SH-SY5Y (cell line): ENCODE measurements around the gene AFF2.

ENCODE experiments used
- GATA2 ChIP-seq: IDR thresholded peaks from 2 replicates; pipeline ENCODE4 v1.6.1; 2011; ENCODE audit warnings: mild to moderate bottlenecking, low read depth, low read length
- GATA3 ChIP-seq: IDR thresholded peaks from 2 replicates; pipeline ENCODE4 v1.6.1; 2011; ENCODE audit warnings: low read depth, mild to moderate bottlenecking, low read length, moderate library complexity

AFF2 gene

GRCh38 chrX:148513661-148514060 lies 13.2 kb downstream of the AFF2 start:
- TF ChIP-seq GATA3 (no peak), GATA2 (no peak)

GRCh38 chrX:148517176-148517575 lies 16.8 kb downstream of the AFF2 start:
- TF ChIP-seq GATA3, result no peak
- TF ChIP-seq GATA2, result no peak

- TF ChIP-seq GATA2, result no peak
- no peak for TF ChIP-seq GATA3
These were observed 21.6 kb downstream of the AFF2 start for GRCh38 chrX:148522006-148522405.

GRCh38 chrX:148523303-148524080 lies 23.1 kb downstream of the AFF2 start:
- no peak for TF ChIP-seq GATA3
- no peak for TF ChIP-seq GATA2

GRCh38 chrX:148530464-148531077 lies 30.2 kb downstream of the AFF2 start:
- TF ChIP-seq GATA3, result no peak

GRCh38 chrX:148534291-148534690 lies 33.9 kb downstream of the AFF2 start:
- no peak for TF ChIP-seq GATA2
- no peak for TF ChIP-seq GATA3

- TF ChIP-seq GATA3 (no peak), GATA2 (no peak)
These were observed 35.2 kb downstream of the AFF2 start for GRCh38 chrX:148535639-148536038.

GRCh38 chrX:148536961-148537360 lies 36.5 kb downstream of the AFF2 start:
- TF ChIP-seq GATA2 (no peak), GATA3 (no peak)

GRCh38 chrX:148537556-148538182 lies 37.3 kb downstream of the AFF2 start:
- TF ChIP-seq GATA3 (no peak), GATA2 (no peak)

GRCh38 chrX:148538582-148538981 lies 38.2 kb downstream of the AFF2 start:
- TF ChIP-seq GATA3 (no peak), GATA2 (no peak)

- TF ChIP-seq GATA3 (no peak), GATA2 (no peak)
These were observed 39.7 kb downstream of the AFF2 start for GRCh38 chrX:148540114-148540513.

GRCh38 chrX:148540671-148541583 lies 40.5 kb downstream of the AFF2 start:
- TF ChIP-seq GATA2, result no peak
- no peak for TF ChIP-seq GATA3

- TF ChIP-seq GATA2, result no peak
- TF ChIP-seq GATA3, result no peak
These were observed 41.1 kb downstream of the AFF2 start for GRCh38 chrX:148541584-148541940.

GRCh38 chrX:148542481-148543255 lies 42.3 kb downstream of the AFF2 start:
- no peak for TF ChIP-seq GATA2
- TF ChIP-seq GATA3, result no peak
